ENCODE results near the gene FYB2. TPM values are rescaled to one million over a fixed set of nuclear protein-coding genes. Genes with fewer than 3 reads are reported as not detected.

FYB2 gene
- total RNA-seq, 2 donors from 2014 or later: 0.32 to 0.66 TPM

GRCh38 chr1:56863265-56863992 is 44.2 kb upstream of the FYB2 start:
- intact Hi-C loops (cut with DNase I): no loop called here
- TF ChIP-seq CTCF (IDR thresholded peaks at IDR 0.05): no peak

GRCh38 chr1:56859287-56859686 is 40.1 kb upstream of the FYB2 start:
- H3K36me3 ChIP-seq: no peaks in the 10 kb centered on the region
- H3K9me3 ChIP-seq: no peaks in the 10 kb centered on the region
- no peaks in the 10 kb centered on the region for H3K4me1 ChIP-seq
- no peaks in the 10 kb centered on the region for H3K27me3 ChIP-seq
- no peak overlapping the region for H3K4me3 ChIP-seq
- H3K9ac ChIP-seq (ENCODE audit: low read depth in 2 of 2, low read length in 2 of 2): no peak overlapping the region
- no peak overlapping the region for H3K27ac ChIP-seq
- intact Hi-C loops (cut with DNase I): no loop called here
- no peak for TF ChIP-seq CTCF (IDR thresholded peaks at IDR 0.05)
- no peak for DNase-seq

More at GRCh38 chr1:56863265-56863992, 44.2 kb upstream of the FYB2 start:
- DNase-seq: no peak
- no peak overlapping the region for H3K4me3 ChIP-seq
- no peaks in the 10 kb centered on the region for H3K27me3 ChIP-seq
- H3K9me3 ChIP-seq: no peaks in the 10 kb centered on the region
- H3K9ac ChIP-seq (ENCODE audit: low read depth in 2 of 2, low read length in 2 of 2): no peak overlapping the region
- H3K4me1 ChIP-seq: no peaks in the 10 kb centered on the region
- no peak overlapping the region for H3K27ac ChIP-seq
- H3K36me3 ChIP-seq: no peaks in the 10 kb centered on the region

GRCh38 chr1:56856186-56856585 is 37.0 kb upstream of the FYB2 start:
- no peaks in the 10 kb centered on the region for H3K27me3 ChIP-seq
- no peak for DNase-seq
- H3K4me1 ChIP-seq: no peaks in the 10 kb centered on the region
- no peak overlapping the region for H3K4me3 ChIP-seq
- no peak overlapping the region for H3K27ac ChIP-seq
- no peaks in the 10 kb centered on the region for H3K9me3 ChIP-seq
- intact Hi-C loops (cut with DNase I): no loop called here
- no peak for TF ChIP-seq CTCF (IDR thresholded peaks at IDR 0.05)
- H3K36me3 ChIP-seq: no peaks in the 10 kb centered on the region
- H3K9ac ChIP-seq (ENCODE audit: low read depth in 2 of 2, low read length in 2 of 2): no peak overlapping the region

- Histone ChIP-seq H3K9ac (ENCODE audit: low read depth in 2 of 2, low read length in 2 of 2) (no peak overlapping the region), H3K9me3 (no peaks in the 10 kb centered on the region), H3K4me1 (no peaks in the 10 kb centered on the region), H3K27ac (no peak overlapping the region), H3K27me3 (no peaks in the 10 kb centered on the region), H3K36me3 (no peaks in the 10 kb centered on the region), H3K4me3 (no peak overlapping the region)
- intact Hi-C loops (cut with DNase I): no loop called here
- no peak for TF ChIP-seq CTCF (IDR thresholded peaks at IDR 0.05)
- no peak for DNase-seq
Measured at GRCh38 chr1:56855190-56855589, 36.0 kb upstream of the FYB2 start.

GRCh38 chr1:56854521-56855099 is 35.4 kb upstream of the FYB2 start, which contains the start of gene C8A:
Gene C8A (plus strand): TSS chr1:56854797. CDS start chr1:56854902, 105 bp downstream.
- intact Hi-C loops (cut with DNase I): no loop called here
- TF ChIP-seq CTCF (IDR thresholded peaks at IDR 0.05): no peak
- no peak for DNase-seq
- no peaks in the 10 kb centered on the region for H3K27me3 ChIP-seq
- no peak within 1 kb of the TSS for H3K27ac ChIP-seq
- H3K36me3 ChIP-seq: no peaks in the 10 kb centered on the region
- no peaks in the 10 kb centered on the region for H3K9me3 ChIP-seq
- no peak within 1 kb of the TSS for H3K4me3 ChIP-seq
- no peak within 1 kb of the TSS for H3K9ac ChIP-seq (ENCODE audit: low read depth in 2 of 2, low read length in 2 of 2)
- no peaks in the 10 kb centered on the region for H3K4me1 ChIP-seq

Data from colonic mucosa (tissue), 4 donors.